Neural progenitor cell (in vitro differentiated cells): Measurements from ENCODE around the gene POLR2C. TPM values are rescaled to one million over a fixed set of nuclear protein-coding genes. Genes with fewer than 3 reads are reported as not detected.

Source experiments
- DNase-seq: peaks from one replicate; pipeline ENCODE4 v3.0.0-alpha.2; 2016; ENCODE audit warnings: low spot score
- H2AFZ ChIP-seq: fragments of 200-600 bp; sonication (generic); replicated peaks from 2 replicates; pipeline ENCODE4 v1.6.1; 2016; ENCODE audit warnings: antibody characterized with exemption
- H3F3A ChIP-seq: fragments of 200-600 bp; sonication (generic); 2 replicates; pipeline ENCODE4 v1.6.1; 2016; ENCODE audit warnings: antibody characterized with exemption, low read depth
- H3K27ac ChIP-seq: fragments of 200-600 bp; sonication (generic); 2 replicates; pipeline ENCODE4 v1.5.1; 2016; ENCODE audit warnings: mild to moderate bottlenecking
- H3K27me3 ChIP-seq: fragments of 200-600 bp; sonication (generic); 2 replicates; pipeline ENCODE4 v1.6.1; 2016; ENCODE audit warnings: mild to moderate bottlenecking, moderate library complexity
- H3K36me3 ChIP-seq: fragments of 200-600 bp; sonication (generic); 2 replicates; pipeline ENCODE4 v1.5.1; 2016
- H3K4me1 ChIP-seq: fragments of 200-600 bp; sonication (generic); 2 replicates; pipeline ENCODE4 v1.6.1; 2016; ENCODE audit warnings: mixed run types
- H3K4me2 ChIP-seq: fragments of 200-600 bp; sonication (generic); 2 replicates; pipeline ENCODE4 v1.6.1; 2016
- H3K4me3 ChIP-seq: fragments of 200-600 bp; sonication (generic); 2 replicates; pipeline ENCODE4 v1.5.1; 2016
- H3K79me2 ChIP-seq: fragments of 200-600 bp; sonication (generic); 2 replicates; pipeline ENCODE4 v1.6.1; 2016; ENCODE audit warnings: low read depth
- H3K9ac ChIP-seq: fragments of 200-600 bp; sonication (generic); 2 replicates; pipeline ENCODE4 v1.6.1; 2016
- H3K9me3 ChIP-seq: fragments of 200-600 bp; sonication (generic); 2 replicates; pipeline ENCODE4 v1.5.1; 2016; ENCODE audit warnings: low read depth
- H4K20me1 ChIP-seq: fragments of 200-600 bp; sonication (generic); 2 replicates; pipeline ENCODE4 v1.6.1; 2016; ENCODE audit warnings: low read depth
- H3K27ac Mint-ChIP-seq: 3 replicates; pipeline ENCODE4 v1.8.0; 2021; ENCODE audit warnings: mixed read lengths
- H3K27me3 Mint-ChIP-seq: 2 replicates; pipeline ENCODE4 v1.8.0; 2022; ENCODE audit warnings: low read depth, mild to moderate bottlenecking, inconsistent platforms, moderate library complexity, mixed read lengths; ENCODE audit not compliant: insufficient read depth
- H3K36me3 Mint-ChIP-seq: 3 replicates; pipeline ENCODE4 v1.8.0; 2021; ENCODE audit warnings: mixed read lengths
- H3K4me1 Mint-ChIP-seq: 3 replicates; pipeline ENCODE4 v1.8.0; 2021; ENCODE audit warnings: mixed read lengths
- H3K4me3 Mint-ChIP-seq: 3 replicates; pipeline ENCODE4 v1.8.0; 2021; ENCODE audit warnings: mild to moderate bottlenecking, moderate library complexity, mixed read lengths
- H3K9me3 Mint-ChIP-seq: 3 replicates; pipeline ENCODE4 v1.8.0; 2020; ENCODE audit warnings: mixed read lengths
- CTCF ChIP-seq: fragments of 200-600 bp; sonication (generic); IDR thresholded peaks from 2 replicates; pipeline ENCODE4 v1.5.1; 2017; ENCODE audit warnings: antibody characterized with exemption, mild to moderate bottlenecking
- EZH2 ChIP-seq: fragments of 200-600 bp; sonication (generic); IDR thresholded peaks from 2 replicates; pipeline ENCODE4 v1.6.1; 2017; ENCODE audit warnings: antibody characterized with exemption, mild to moderate bottlenecking, moderate library complexity
- EZH2phosphoT487 ChIP-seq: fragments of 200-600 bp; sonication (generic); IDR thresholded peaks from 2 replicates; pipeline ENCODE4 v1.6.1; 2017; ENCODE audit warnings: antibody characterized with exemption
- total RNA-seq: library from RNA; depleted of rRNA; stranded (reverse); fragments of >200 nt; gene quantifications from 2 replicates; pipeline ENCODE4 v1.2.3, GENCODE V29; 2015; ENCODE audit warnings: low replicate concordance

The POLR2C gene
- total RNA-seq, 1 donor from 2014 or later: 58.4 TPM

GRCh38 chr16:57474671-57475661, 12.5 kb downstream of the POLR2C start:
- Mint-ChIP-seq H3K36me3 (peaks cover 7% of the 10 kb centered on the region), H3K9me3 (no peaks in the 10 kb centered on the region), H3K4me1 (peaks cover 34% of the 10 kb centered on the region), H3K4me3 (no peak overlapping the region), H3K27me3 (peaks cover 7% of the 10 kb centered on the region), H3K27ac (no peak overlapping the region)
- Histone ChIP-seq H4K20me1 (peaks cover 22% of the 10 kb centered on the region), H3K9me3 (no peaks in the 10 kb centered on the region), H3F3A (peaks cover 26% of the 10 kb centered on the region), H3K79me2 (no peaks in the 10 kb centered on the region), H3K27me3 (peaks cover 7% of the 10 kb centered on the region), H3K4me1 (peaks cover 41% of the 10 kb centered on the region), H2AFZ (no peak overlapping the region), H3K27ac (no peak overlapping the region), H3K36me3 (no peaks in the 10 kb centered on the region), H3K4me3 (no peak overlapping the region), H3K4me2 (no peak overlapping the region), H3K9ac (no peak overlapping the region)
- TF ChIP-seq EZH2phosphoT487 (no peak), EZH2 (no peak), CTCF (no peak)
- DNase-seq: no peak

- H3K9me3 Mint-ChIP-seq: no peaks in the 10 kb centered on the region
- Histone ChIP-seq H3K9ac (no peak overlapping the region), H3K27ac (no peak overlapping the region), H3K9me3 (no peaks in the 10 kb centered on the region), H3K79me2 (no peaks in the 10 kb centered on the region), H3K36me3 (no peaks in the 10 kb centered on the region), H3K27me3 (peaks cover 7% of the 10 kb centered on the region), H3K4me2 (peak overlapping the region; percentile 32), H4K20me1 (peaks cover 22% of the 10 kb centered on the region), H2AFZ (no peak overlapping the region), H3K4me3 (no peak overlapping the region), H3F3A (peaks cover 26% of the 10 kb centered on the region), H3K4me1 (peaks cover 48% of the 10 kb centered on the region)
- peaks cover 7% of the 10 kb centered on the region for H3K27me3 Mint-ChIP-seq
- no peak overlapping the region for H3K27ac Mint-ChIP-seq
- no peak for TF ChIP-seq EZH2phosphoT487
- peak; percentile 80 for TF ChIP-seq CTCF
- DNase-seq: peak; percentile 89
- H3K36me3 Mint-ChIP-seq: peaks cover 5% of the 10 kb centered on the region
- peaks cover 41% of the 10 kb centered on the region for H3K4me1 Mint-ChIP-seq
- H3K4me3 Mint-ChIP-seq: no peak overlapping the region
These were observed 13.3 kb downstream of the POLR2C start for GRCh38 chr16:57475711-57476339.

- Mint-ChIP-seq H3K27me3 (peaks cover 7% of the 10 kb centered on the region), H3K27ac (peak overlapping the region; percentile 57), H3K4me3 (peak overlapping the region; percentile 66), H3K36me3 (peaks cover 5% of the 10 kb centered on the region), H3K4me1 (peaks cover 41% of the 10 kb centered on the region), H3K9me3 (no peaks in the 10 kb centered on the region)
- H3K79me2 ChIP-seq: no peaks in the 10 kb centered on the region
- no peak overlapping the region for H3K4me3 ChIP-seq
- peak overlapping the region; percentile 32 for H3K4me2 ChIP-seq
- H2AFZ ChIP-seq: no peak overlapping the region
- no peaks in the 10 kb centered on the region for H3K9me3 ChIP-seq
- no peaks in the 10 kb centered on the region for H3K36me3 ChIP-seq
- H3K4me1 ChIP-seq: peaks cover 48% of the 10 kb centered on the region
- DNase-seq: no peak
- TF ChIP-seq EZH2phosphoT487: no peak
- TF ChIP-seq CTCF: no peak
- no peak overlapping the region for H3K27ac ChIP-seq
- peaks cover 19% of the 10 kb centered on the region for H4K20me1 ChIP-seq
- H3K27me3 ChIP-seq: peaks cover 7% of the 10 kb centered on the region
- peaks cover 24% of the 10 kb centered on the region for H3F3A ChIP-seq
- H3K9ac ChIP-seq: no peak overlapping the region
These were observed 14.3 kb downstream of the POLR2C start for GRCh38 chr16:57476546-57477410.
